Left ventricle myocardium superior (tissue), 1 donor: ENCODE results near the gene MRPL22. TPM values are rescaled to one million over a fixed set of nuclear protein-coding genes. Genes with fewer than 3 reads are reported as not detected.
"Not testable (repeated sequence)": the region's sequence is repeated elsewhere in the genome, so short reads cannot be mapped to it uniquely, and the experiment has no call there.

ENCODE experiments used
- ATAC-seq: fragments of 200-7000 bp; cut with Tn5 transposase; one replicate; pipeline ENCODE4 v1.9.1; 2020; ENCODE audit warnings: mild to moderate bottlenecking, moderate library complexity
- DNase-seq: peaks from one replicate; pipeline ENCODE4 v3.0.0-alpha.2; 2020
- intact Hi-C: fragments of 100-400 bp; cut with micrococcal nuclease; formaldehyde crosslinking; loops from one replicate; pipeline ENCODE4 v1.11.0; 2022
- total RNA-seq: library from RNA; stranded (reverse); fragmentation: NEBNext Ultra II Directional; extraction: Animal tissue kit (Norgen Biotek cat#: 25700); gene quantifications from one replicate; pipeline ENCODE4 v1.2.1, GENCODE V29; 2021
- donor health status: DM: no; HTN: yes; CAD: no; lungs with severe emphysema.

MRPL22 gene
- total RNA-seq, 1 donor from 2014 or later = 79.1 TPM

DNA sequence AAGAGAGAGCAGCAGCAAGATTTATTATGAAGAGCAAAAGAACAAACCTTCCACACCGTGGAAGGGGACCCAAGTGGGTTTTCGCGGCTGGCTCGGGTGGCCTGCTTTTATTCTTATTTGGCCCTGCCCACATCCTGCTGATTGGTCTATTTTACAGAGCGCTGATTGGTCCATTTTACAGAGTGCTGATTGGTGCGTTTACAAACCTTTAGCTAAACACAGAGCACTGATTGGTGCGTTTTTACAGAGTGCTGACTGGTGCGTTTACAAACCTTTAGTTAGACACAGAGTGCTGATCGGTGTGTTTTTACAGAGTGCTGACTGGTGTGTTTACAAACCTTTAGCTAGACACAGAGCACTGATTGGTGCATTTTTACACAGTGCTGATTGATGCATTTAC is 35.2 kb downstream of the MRPL22 start:
- intact Hi-C loops = loop anchor here (10.0 kb wide), 1 partner anchor 159 kb away; no protein-coding TSS in a partner anchor
- not testable (repeated sequence) for DNase-seq, ATAC-seq

DNA sequence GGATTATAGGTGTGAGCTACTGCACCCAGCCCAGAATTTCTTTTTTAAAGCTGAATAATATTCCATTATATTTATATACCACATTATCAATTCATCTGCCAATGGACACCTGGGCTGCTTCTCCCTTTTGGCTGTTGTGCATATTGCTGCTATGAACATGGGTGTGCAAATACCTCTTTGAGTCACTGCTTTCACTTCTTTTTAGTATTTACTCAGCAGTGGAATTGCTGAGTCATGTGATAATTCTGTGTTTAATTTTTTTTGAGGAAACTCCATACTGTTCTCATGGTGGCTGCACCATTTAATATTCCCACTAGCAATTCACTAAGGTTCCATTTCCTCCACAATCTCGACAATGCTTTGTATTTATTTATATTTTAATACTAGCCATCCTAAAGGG is 36.5 kb downstream of the MRPL22 start:
- DNase-seq (no peak), ATAC-seq (no peak)
- intact Hi-C loops = loop anchor here (10.0 kb wide), 1 partner anchor 157 kb away; no protein-coding TSS in a partner anchor

DNA sequence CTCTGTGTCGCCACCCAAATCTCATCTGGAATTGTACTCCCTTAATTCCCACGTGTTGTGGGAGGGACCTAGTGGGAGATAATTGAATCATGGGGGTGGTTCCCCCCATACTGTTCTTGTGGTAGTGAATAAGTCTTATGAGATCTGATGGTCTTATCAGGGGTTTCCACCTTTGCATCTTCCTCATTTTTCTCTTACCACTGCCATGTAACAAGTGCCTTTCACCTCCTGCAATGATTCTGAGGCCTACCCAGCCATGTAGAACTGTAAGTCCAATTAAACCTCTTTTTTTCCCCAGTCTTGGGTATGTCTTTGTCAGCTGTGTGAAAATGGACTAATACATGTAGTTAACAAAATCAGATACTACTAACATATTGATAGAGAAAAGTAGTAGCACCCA is 37.4 kb downstream of the MRPL22 start:
- ATAC-seq, DNase-seq: not testable (repeated sequence)
- intact Hi-C loops = loop anchor here (10.0 kb wide), 1 partner anchor 157 kb away; no protein-coding TSS in a partner anchor

GRCh38 chr5:154984946-154985516 is 44.2 kb downstream of the MRPL22 start:
- intact Hi-C loops = no loop called here
- no peak for ATAC-seq

GRCh38 chr5:154986151-154986550 is 45.3 kb downstream of the MRPL22 start:
- no peak for DNase-seq
- ATAC-seq = no peak
- intact Hi-C loops = no loop called here

More at GRCh38 chr5:154984946-154985516, 44.2 kb downstream of the MRPL22 start:
- DNase-seq = no peak

DNA sequence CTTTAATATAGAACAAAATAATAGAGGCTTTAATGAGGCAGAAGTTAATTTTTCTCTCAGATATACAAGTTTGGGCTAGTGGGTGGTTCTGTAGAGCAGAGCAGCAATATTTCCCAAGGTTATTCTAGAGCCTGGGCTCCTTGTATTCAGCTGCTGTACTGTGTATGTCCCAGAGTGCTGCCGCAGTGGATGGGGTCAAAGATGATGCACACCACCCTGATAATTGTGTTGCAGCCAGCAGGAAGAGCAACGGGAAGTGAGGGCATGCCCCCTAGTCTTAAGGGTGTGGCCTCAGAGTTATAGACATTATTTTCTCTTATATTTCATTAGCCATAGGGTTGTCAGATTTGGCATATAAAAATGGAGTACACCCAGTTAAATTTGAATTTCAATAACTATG is 48.8 kb downstream of the MRPL22 start:
- ATAC-seq (no peak), DNase-seq (no peak)
- intact Hi-C loops = no loop called here

DNA sequence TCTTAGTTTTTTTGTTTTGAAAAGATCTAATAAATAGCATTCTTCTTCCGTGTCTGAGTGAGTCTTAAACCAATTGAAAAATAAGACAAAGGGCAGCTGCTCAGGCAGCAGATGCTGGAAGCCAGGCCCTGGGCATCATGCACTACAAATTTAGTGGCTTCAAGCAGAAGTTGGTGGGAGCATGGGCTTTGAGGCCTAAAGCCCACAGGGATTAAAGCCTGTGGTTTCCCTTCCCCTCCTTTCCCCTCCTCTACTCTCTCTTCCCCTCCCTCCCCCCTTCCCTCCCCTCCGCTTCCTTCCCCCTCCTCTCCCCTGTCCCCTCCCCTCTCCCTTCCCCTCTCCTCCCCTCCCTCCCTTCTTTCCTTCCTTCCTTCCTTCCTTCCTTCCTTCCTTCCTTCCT is 52.6 kb downstream of the MRPL22 start:
- intact Hi-C loops = no loop called here

DNA sequence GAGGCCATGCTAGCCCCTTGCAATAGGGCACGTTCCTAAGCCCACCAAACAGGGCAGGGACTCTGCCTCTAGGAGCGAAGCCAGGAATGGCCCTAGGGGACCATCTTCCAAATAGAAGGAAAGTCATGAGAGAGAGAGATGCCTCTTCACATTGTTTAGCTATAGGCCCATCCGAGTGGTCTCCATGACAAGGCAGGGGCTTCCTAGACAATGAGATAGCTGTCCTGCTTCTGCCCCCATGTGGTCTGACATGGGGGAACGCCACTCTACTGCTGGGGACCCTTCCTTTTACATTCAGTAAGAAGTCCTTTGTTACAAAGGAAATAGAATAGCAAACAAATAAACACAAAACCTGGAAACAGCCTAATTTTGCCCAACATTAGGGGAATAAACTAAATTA is 54.8 kb downstream of the MRPL22 start:
- DNase-seq (no peak), ATAC-seq (no peak)
- intact Hi-C loops = no loop called here

More for the DNA sequence above, 52.6 kb downstream of the MRPL22 start:
- ATAC-seq = no peak
- no peak for DNase-seq

DNA sequence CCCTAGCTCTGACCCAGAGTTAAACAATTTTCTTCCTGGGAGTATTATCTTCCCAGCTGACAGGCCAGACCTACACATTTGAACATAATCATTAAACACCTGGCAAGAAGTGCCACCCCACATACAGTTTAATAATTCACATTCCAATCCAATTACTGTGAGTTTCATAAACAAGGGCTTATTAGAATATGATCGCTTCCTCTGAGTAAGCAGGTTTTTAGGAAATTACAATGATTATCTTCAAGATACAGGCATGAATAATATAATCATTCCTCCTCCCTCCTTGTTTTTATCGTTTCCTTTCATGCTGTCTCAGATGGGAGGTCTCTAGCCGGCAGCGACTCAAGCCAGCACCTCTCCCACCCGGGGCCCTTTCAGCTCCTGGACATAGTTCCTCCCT is 56.9 kb downstream of the MRPL22 start:
- ATAC-seq (no peak), DNase-seq (no peak)
- intact Hi-C loops = no loop called here

GRCh38 chr5:154999865-155000264 is 59.0 kb downstream of the MRPL22 start:
- intact Hi-C loops = no loop called here
- ATAC-seq = no peak
- DNase-seq = no peak

DNA sequence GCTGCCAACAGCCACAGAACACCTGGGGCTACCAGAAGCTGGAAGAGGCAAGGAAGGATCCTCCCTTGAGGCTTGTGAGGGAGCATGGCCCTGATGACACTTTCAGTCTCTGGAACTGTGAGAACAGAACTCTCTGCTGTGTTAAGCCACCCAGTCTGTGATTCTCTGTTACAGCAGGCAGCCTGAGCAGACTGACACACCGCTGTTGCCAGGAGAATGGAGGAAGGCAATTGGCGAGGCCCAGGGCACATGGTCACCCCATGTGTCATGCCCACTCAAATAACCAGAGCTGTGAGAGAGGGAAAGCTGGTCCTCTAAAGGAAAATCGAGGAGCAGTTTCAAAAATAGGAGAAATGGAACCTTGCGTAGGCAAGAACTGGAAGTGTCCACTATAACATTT is 60.6 kb downstream of the MRPL22 start:
- intact Hi-C loops = no loop called here
- DNase-seq (no peak), ATAC-seq (no peak)

DNA sequence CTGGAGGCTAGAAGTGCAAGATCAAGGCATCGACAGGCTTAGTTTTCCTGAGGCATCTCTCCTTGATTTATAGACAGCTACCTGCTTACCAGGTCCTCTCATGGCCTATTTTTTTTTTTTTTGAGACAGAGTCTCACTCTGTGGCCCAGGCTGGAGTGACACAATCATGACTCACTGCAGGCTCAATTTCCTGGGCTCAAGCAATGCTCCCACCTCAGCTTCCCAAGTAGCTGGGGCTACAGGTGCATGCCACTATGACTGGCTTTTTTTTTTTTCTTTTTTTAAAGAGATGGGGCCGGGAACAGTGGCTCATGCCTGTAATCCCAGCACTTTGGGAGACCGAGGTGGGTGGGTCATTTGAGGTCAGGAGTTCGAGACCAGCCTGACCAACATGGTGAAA is 61.8 kb downstream of the MRPL22 start:
- DNase-seq, ATAC-seq, intact Hi-C loops: not testable (repeated sequence)

GRCh38 chr5:155004138-155004744 is 63.4 kb downstream of the MRPL22 start:
- ATAC-seq (no peak), DNase-seq (peak; percentile 39)
- intact Hi-C loops = no loop called here

GRCh38 chr5:155006265-155006664 is 65.4 kb downstream of the MRPL22 start:
- ATAC-seq, intact Hi-C loops: not testable (repeated sequence)

DNA sequence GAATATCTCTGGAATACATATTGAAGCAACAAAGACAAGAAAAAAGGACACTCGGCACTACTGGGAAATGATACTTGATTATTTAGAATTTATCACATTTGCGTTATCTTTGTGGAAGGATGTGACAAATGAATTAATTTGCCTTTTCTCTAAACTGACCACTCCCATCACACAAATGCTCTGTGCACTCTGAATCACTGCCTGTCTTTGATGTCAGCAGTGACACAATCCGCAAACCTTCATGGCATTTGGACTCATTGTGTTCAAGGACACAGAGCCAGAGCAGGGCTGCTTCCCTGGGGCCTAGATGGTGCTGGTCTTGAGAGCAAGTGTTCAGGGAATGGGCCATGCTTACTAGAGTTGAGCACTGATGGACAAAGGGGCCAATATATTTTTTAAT is 67.8 kb downstream of the MRPL22 start:
- intact Hi-C loops = no loop called here
- DNase-seq (no peak), ATAC-seq (no peak)

More at GRCh38 chr5:155006265-155006664, 65.4 kb downstream of the MRPL22 start:
- DNase-seq = not testable (repeated sequence)

GRCh38 chr5:155010881-155011280 is 70.0 kb downstream of the MRPL22 start:
- intact Hi-C loops = no loop called here
- no peak for DNase-seq
- no peak for ATAC-seq

GRCh38 chr5:155013526-155013925 is 72.7 kb downstream of the MRPL22 start, which contains the start of gene KIF4B:
Gene KIF4B, plus strand, starts transcription at chr5:155013755. Its CDS starts 105 bp downstream, at chr5:155013860.
- ATAC-seq = no peak
- intact Hi-C loops = no loop called here

DNA sequence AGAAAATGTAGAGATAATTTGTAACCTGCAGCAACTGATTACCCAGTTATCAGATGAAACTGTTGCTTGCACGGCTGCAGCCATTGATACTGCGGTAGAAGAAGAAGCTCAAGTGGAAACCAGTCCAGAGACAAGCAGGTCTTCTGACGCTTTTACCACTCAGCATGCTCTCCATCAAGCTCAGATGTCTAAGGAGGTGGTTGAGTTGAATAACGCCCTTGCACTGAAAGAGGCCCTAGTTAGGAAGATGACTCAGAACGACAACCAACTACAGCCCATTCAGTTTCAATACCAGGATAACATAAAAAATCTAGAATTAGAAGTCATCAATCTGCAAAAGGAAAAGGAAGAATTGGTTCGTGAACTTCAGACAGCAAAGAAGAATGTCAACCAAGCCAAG is 74.4 kb downstream of the MRPL22 start:
- intact Hi-C loops = no loop called here
- DNase-seq (no peak), ATAC-seq (no peak)

More at GRCh38 chr5:155013526-155013925, 72.7 kb downstream of the MRPL22 start, which contains the start of gene KIF4B:
- no peak for DNase-seq

- intact Hi-C loops = no loop called here
- DNase-seq = no peak
- no peak for ATAC-seq
These were observed 76.7 kb downstream of the MRPL22 start for GRCh38 chr5:155017610-155018009.
